NCI-H146 treated with DMSO at 0.1 percent for 48 hours (cell line): ENCODE results near the gene ARRDC2.

Source experiments
- DNase-seq: peaks from one replicate; lab custom pipeline; 2025; ENCODE audit not compliant: unreplicated experiment; lab: John Stamatoyannopoulos, UW

ARRDC2 gene

DNA sequence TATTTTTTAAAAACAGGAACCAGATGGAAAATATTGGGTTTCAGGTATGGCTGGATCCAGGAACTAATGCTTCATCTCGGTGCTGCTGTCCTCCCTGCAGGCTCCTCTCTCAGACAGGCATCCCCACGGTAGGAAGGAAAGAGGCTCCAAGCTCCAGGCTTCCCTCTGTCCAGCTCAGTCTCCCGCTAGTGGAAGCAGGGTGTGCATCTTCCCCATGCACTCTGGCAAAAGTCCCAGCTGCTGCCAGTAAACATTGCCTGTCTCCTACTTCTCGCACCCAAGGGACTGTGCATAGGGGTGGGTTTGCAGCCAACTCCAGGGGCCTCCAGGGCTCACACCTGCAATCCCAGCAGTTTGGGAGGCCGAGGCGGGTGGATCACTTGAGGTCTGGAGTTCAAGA lies 49.6 kb downstream of the ARRDC2 start:
- no peak for DNase-seq

GRCh38 chr19:18058208-18059009 lies 50.4 kb downstream of the ARRDC2 start:
- peak; percentile 14 for DNase-seq

GRCh38 chr19:18059297-18059696 lies 51.3 kb downstream of the ARRDC2 start:
- DNase-seq, result no peak

GRCh38 chr19:18059902-18060301 lies 51.9 kb downstream of the ARRDC2 start:
- no peak for DNase-seq

DNA sequence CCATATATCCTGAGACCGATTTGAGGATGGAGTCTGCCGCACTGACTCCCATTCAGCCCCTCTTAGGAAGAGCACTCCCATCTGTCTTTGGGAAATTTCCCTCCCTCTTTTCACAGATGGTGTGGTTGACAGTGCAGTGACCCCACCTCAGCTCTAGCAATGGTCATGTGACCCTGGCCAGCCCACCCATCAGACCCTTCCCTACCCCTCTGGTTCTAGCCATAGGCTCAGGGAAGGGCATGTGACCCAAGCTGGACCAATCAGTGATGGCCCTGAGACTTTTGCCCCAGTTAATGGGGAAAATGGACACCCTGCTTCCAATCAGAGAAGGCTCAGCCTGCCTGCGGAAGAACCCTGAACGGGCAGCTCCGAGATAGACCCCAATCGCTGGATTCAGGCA lies 52.5 kb downstream of the ARRDC2 start:
- DNase-seq, result no peak

DNA sequence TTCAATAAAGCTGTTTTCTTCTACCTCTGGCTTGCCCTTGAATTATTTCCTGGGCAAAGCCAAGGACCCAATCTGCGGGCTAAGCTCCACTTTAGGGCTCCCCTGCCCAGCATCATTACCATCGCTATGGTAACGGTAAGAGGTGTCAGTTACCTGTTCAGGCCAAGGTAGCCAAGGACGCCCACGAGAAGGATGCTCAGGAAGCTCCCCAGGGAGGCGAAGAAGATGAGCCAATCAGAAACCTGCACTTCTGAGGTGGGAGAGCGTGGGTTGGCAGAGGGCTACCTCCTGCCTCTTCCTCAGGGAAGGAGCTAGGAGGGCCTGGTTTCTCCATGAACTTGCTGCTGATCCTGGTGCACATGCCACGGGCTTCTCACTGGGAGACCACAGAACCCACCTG lies 54.1 kb downstream of the ARRDC2 start:
- no peak for DNase-seq

DNA sequence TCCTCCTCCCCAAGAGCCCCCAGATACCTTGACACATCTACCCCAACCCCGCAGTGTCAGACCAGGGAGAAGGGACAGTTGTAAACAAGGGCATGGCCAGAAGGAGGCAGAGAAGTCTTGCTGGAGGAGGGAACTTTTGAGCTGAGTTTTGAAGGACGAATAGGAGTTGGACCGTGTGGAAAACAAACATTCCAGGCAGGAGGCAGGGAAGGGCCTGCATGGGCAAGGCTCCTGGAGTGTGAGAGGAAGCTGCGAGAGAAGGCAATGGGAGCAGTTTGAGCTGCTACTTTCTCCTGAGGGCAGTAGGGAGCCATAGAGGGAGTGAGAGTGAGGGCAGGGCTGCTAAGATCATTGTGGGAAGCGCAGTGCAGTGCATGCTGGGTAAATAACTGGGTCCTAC lies 55.5 kb downstream of the ARRDC2 start:
- DNase-seq, result no peak
